Lower leg skin (tissue), 3 donors: ENCODE results near the gene CISTR.

ENCODE experiments used
- CTCF ChIP-seq, 3 donors: fragments of 450-650 bp; IDR thresholded peaks; one replicate each; pipeline ENCODE4 v1.5.1; 2016; ENCODE audit warnings: antibody characterized with exemption in 3 of 3, mild to moderate bottlenecking in 3 of 3, moderate library complexity in 2 of 3
- POLR2A ChIP-seq, 2 donors: fragments of 450-650 bp; IDR thresholded peaks; one replicate each; pipeline ENCODE4 v1.6.1; 2016 to 2017; ENCODE audit warnings: antibody characterized with exemption in 2 of 2, mild to moderate bottlenecking in 1 of 2, moderate library complexity in 1 of 2

- no peak for TF ChIP-seq CTCF (IDR thresholded peaks at IDR 0.05)
- TF ChIP-seq POLR2A (IDR thresholded peaks at IDR 0.05) = no peak
Observed at GRCh38 chr12:53717319-53717718, 34.5 kb downstream of the CISTR start.
